K562 (cell line): ENCODE measurements around the gene CEP72. TPM values are rescaled to one million over a fixed set of nuclear protein-coding genes. Genes with fewer than 3 reads are reported as not detected.

ENCODE experiments used
- ATAC-seq: fragments of 200-7000 bp; cut with Tn5 transposase; 3 replicates; pipeline ENCODE4 v1.9.1; 2020; ENCODE audit warnings: moderate library complexity
- BruUV-seq: library from RNA; stranded (reverse); fragments of 400-500 nt; replicated peaks from 2 replicates; lab custom pipeline; 2021; lab: Mats Ljungman, UMichigan
- CTCF ChIA-PET: fragments of 300-600 bp; formaldehyde crosslinking; extraction: SDS; loops from one replicate; lab custom pipeline; 2021; ENCODE audit warnings: low intra/inter-chr PET ratio; lab: Yijun Ruan, JAX
- POLR2A ChIA-PET: fragments of 300-600, 350-650 bp; sonication (Branson Sonifier 250); formaldehyde crosslinking; extraction: SDS; loops from one replicate; lab custom pipeline; 2021; ENCODE audit warnings: antibody characterized with exemption, inconsistent platforms; lab: Yijun Ruan, JAX
- DNase-seq, 4 experiments: peaks; one replicate each; pipeline versions ENCODE4 v3.0.0 to v3.0.0-alpha.2; 2011 to 2018; ENCODE audit warnings: low spot score in 3 of 4, mixed read lengths in 3 of 4; ENCODE audit errors: extremely low read depth in 1 of 4
- FAIRE-seq: peaks from 2 replicates; lab custom pipeline; 2011; peaks lifted over from hg19 to GRCh38; lab: Jason Lieb, UNC
- H2AFZ ChIP-seq: 2 replicates; pipeline ENCODE4 v1.6.0; 2011; ENCODE audit warnings: low read depth, low read length, control low read depth, inconsistent platforms
- H3K27ac ChIP-seq: fragments of 200-600 bp; 3 replicates; pipeline ENCODE4 v1.8.0; 2011; ENCODE audit warnings: low read depth, mild to moderate bottlenecking, control low read depth, inconsistent platforms, low read length, moderate library complexity, mixed read lengths; ENCODE audit errors: extremely low read depth
- H3K27me3 ChIP-seq, 2 experiments: fragments of 300-600 bp in 1 of 2; 2 replicates in 1 of 2; 3 replicates in 1 of 2; pipeline versions ENCODE4 v1.6.0 to v1.8.0; 2011; ENCODE audit warnings: inconsistent platforms in 2 of 2, low read length in 2 of 2, mild to moderate bottlenecking in 1 of 2, mixed read lengths in 1 of 2, moderate library complexity in 1 of 2; ENCODE audit not compliant: control insufficient read depth in 2 of 2, insufficient read depth in 2 of 2
- H3K36me3 ChIP-seq: fragments of 300-600 bp; 3 replicates; pipeline ENCODE4 v1.8.0; 2011; ENCODE audit warnings: mild to moderate bottlenecking, low read length, inconsistent platforms; ENCODE audit not compliant: control insufficient read depth, insufficient read depth
- H3K4me1 ChIP-seq, 2 experiments: fragments of 200-600 bp in 1 of 2; replicated peaks in 1 of 2; 2 replicates in 1 of 2; 3 replicates in 1 of 2; pipeline versions ENCODE4 v1.5.1 to v1.8.0; 2011; ENCODE audit warnings: inconsistent platforms in 2 of 2, low read length in 2 of 2, mild to moderate bottlenecking in 1 of 2, mixed read lengths in 1 of 2, moderate library complexity in 1 of 2; ENCODE audit not compliant: control insufficient read depth in 2 of 2, insufficient read depth in 2 of 2
- H3K4me2 ChIP-seq: 2 replicates; pipeline ENCODE4 v1.6.1; 2011; ENCODE audit warnings: low read length, control low read depth, inconsistent platforms, mixed read lengths; ENCODE audit not compliant: insufficient read depth
- H3K4me3 ChIP-seq: fragments of 200-600 bp; sonication (generic), shearing (Covaris generic); 2 replicates; pipeline ENCODE4 v1.5.1; 2016; ENCODE audit warnings: control low read depth, inconsistent platforms
- H3K79me2 ChIP-seq: fragments of 200-600 bp; 3 replicates; pipeline ENCODE4 v1.8.0; 2011; ENCODE audit warnings: low read length, inconsistent platforms; ENCODE audit not compliant: control insufficient read depth, insufficient read depth
- H3K9ac ChIP-seq, 2 experiments: 2 replicates each; pipeline versions ENCODE4 v1.6.0 to v1.6.1; 2011; ENCODE audit warnings: low read depth in 2 of 2, low read length in 2 of 2, control low read depth in 1 of 2, inconsistent platforms in 1 of 2, mild to moderate bottlenecking in 1 of 2, mixed read lengths in 1 of 2; ENCODE audit not compliant: insufficient read depth in 1 of 2
- H3K9me1 ChIP-seq: one replicate; pipeline ENCODE4 v1.6.0; 2011; ENCODE audit warnings: inconsistent platforms, mild to moderate bottlenecking, low read length, moderate library complexity; ENCODE audit not compliant: control insufficient read depth, insufficient read depth
- H3K9me3 ChIP-seq: replicated peaks from 2 replicates; pipeline ENCODE4 v1.5.1; 2011; ENCODE audit warnings: low read depth, low read length, inconsistent platforms; ENCODE audit not compliant: control insufficient read depth, insufficient read depth
- H4K20me1 ChIP-seq: replicated peaks from 2 replicates; pipeline ENCODE4 v1.6.1; 2011; ENCODE audit warnings: low read length, inconsistent platforms, mixed read lengths; ENCODE audit not compliant: control insufficient read depth, insufficient read depth
- ELK1 ChIP-seq: sonication (generic); formaldehyde crosslinking; IDR thresholded peaks from 2 replicates; pipeline ENCODE4 v1.8.1; 2022; ENCODE audit warnings: missing genetic modification reagents
- POLR2G ChIP-seq: fragments of 200-400 bp; formaldehyde crosslinking; IDR thresholded peaks from 2 replicates; pipeline ENCODE4 v1.6.1; 2017; ENCODE audit warnings: low read depth, mild to moderate bottlenecking, antibody characterized with exemption, low read length, moderate library complexity
- STAG1 ChIP-seq: sonication (generic); formaldehyde crosslinking; IDR thresholded peaks from 2 replicates; pipeline ENCODE4 v1.5.0; 2020; ENCODE audit warnings: missing genetic modification reagents, borderline replicate concordance
- ZBTB49 ChIP-seq: sonication (generic); formaldehyde crosslinking; IDR thresholded peaks from 2 replicates; pipeline ENCODE4 v1.8.0; 2022; ENCODE audit warnings: missing genetic modification reagents, mild to moderate bottlenecking, borderline replicate concordance
- WGBS: fragments of 100-300 bp; shearing (Covaris generic); methylation state at CpG from one replicate; pipeline ENCODE4 v1.1.6; 2016; ENCODE audit warnings: low coverage, mixed read lengths; ENCODE audit not compliant: insufficient coverage; ENCODE audit errors: missing lambda C conversion rate; 5-methylcytosine and 5-hydroxymethylcytosine counted together
- in situ Hi-C: fragments of 300-500 bp; cut with MboI; formaldehyde crosslinking; loops from 4 replicates; pipeline ENCODE4 v1.15.0; 2018; ENCODE audit warnings: inconsistent platforms, mixed read lengths
- intact Hi-C: fragments of 100-400 bp; cut with micrococcal nuclease; formaldehyde crosslinking; loops from 2 replicates; pipeline ENCODE4 v1.14.2; 2022
- polyA plus RNA-seq, 8 experiments: library from polyadenylated mRNA; depleted of rRNA in 4 of 8; stranded (reverse) in 5 of 8; unstranded in 3 of 8; fragments of >200 nt; fragmentation: Nextera tagmentation in 2 of 8; fragmentation: Illumina TruSeq in 1 of 8; extraction: Ambion mirVana in 2 of 8; extraction: Trizol in 1 of 8; gene quantifications; 2 replicates each; pipeline versions ENCODE4 v1.2.1 to v1.2.3, GENCODE V29; 2011 to 2014; ENCODE audit warnings: inconsistent platforms in 1 of 8, missing spikeins in 1 of 8
- total RNA-seq, 7 experiments: library from RNA; depleted of rRNA in 6 of 7; stranded (reverse); fragments of >200 nt in 6 of 7; fragmentation: Illumina TruSeq in 2 of 7; extraction: Trizol in 2 of 7; gene quantifications; 2 replicates each; pipeline versions ENCODE4 v1.2.1 to v1.2.3, GENCODE V29; 2011 to 2021; ENCODE audit warnings: low replicate concordance in 1 of 7

CEP72 gene
- total and polyA plus RNA-seq, 9 of the 15 experiments (the other 6 are each of a cell fraction or from before 2014, with no cell fraction given) = 0.89 to 38.1 (median 14.2) TPM

DNA sequence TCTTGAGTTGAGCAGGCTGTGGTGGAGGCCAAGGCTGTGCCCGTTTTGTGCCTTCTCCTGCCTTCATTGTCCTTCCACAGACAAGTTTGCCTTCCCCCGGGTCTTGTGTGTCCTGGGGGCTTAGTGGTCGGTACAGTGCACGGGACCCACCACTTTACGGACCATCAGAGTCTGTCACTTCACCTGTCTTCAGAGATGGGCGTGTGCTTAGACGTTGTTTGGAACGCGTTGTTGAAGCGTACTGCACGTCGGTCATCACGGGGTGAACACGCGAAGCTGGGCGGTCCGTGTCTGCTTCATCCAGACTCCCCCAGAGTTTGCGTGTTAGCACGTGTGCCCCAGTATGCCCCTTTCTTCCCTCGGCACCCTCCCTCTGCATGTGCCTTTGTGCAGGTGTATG is 24.8 kb downstream of the CEP72 start (continued):
- TF ChIP-seq STAG1 (CRISPR knock-in tag) (no peak), ZBTB49 (CRISPR knock-in tag) (no peak)

GRCh38 chr5:637581-638450 is 25.7 kb downstream of the CEP72 start:
- Histone ChIP-seq H3K9me3 (no peaks in the 10 kb centered on the region), H3K4me2 (no peak overlapping the region), H2AFZ (no peak overlapping the region), H4K20me1 (no peaks in the 10 kb centered on the region; the same call in 1 of the 2 replicates), H3K36me3 (peaks cover 95% of the 10 kb centered on the region), H3K27me3 (no peaks in the 10 kb centered on the region), H3K4me3 (no peak overlapping the region), H3K79me2 (no peaks in the 10 kb centered on the region), H3K9ac (no peak overlapping the region), H3K4me1 (peaks cover 0 to 7% of the 10 kb centered on the region in 2 experiments; a peak in 2 of 5 replicates), H3K27ac (no peak overlapping the region), H3K9me1 (no peaks in the 10 kb centered on the region)
- ChIA-PET CTCF (no interaction called here), POLR2A (no interaction called here)
- in situ Hi-C loops = no loop called here
- TF ChIP-seq ELK1 = no peak
- TF ChIP-seq POLR2G = peak; percentile 31; the same call in 1 of the 2 replicates
- FAIRE-seq = no peak
- BruUV-seq = no TSS peak
- DNase-seq = no peak
- ATAC-seq = no peak
- intact Hi-C loops = no loop called here
- 93% methylated on average over 36 of the region's 42 CpGs for WGBS
